ENCODE results near the gene ZNF470. TPM values are rescaled to one million over a fixed set of nuclear protein-coding genes. Genes with fewer than 3 reads are reported as not detected.

Gene ZNF470
- total RNA-seq, 4 donors from 2014 or later, result 2.0 to 3.0 (median 2.5) TPM

DNA sequence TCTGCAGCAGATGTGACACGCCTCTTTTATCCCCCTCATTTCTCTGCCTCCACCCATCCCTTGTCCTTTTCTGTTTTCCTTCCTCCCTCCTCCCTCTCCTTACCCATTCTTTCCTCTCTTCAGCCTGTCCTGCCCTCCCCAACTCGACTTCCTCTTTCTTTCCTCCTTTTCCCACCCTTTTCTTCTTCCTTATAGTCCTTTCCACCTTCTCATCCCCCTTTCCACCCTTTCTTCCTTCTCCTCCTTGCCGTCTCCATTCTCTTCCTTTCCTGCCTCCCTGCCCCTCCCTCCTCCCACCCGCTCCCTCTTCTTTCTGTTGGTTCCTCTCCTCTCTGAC, 27.1 kb downstream of the ZNF470 start:
- DNase-seq (ENCODE audit: low spot score) (no peak), ATAC-seq (ENCODE audit: low FRiP score) (no peak)
- TF ChIP-seq, protein P1, sequence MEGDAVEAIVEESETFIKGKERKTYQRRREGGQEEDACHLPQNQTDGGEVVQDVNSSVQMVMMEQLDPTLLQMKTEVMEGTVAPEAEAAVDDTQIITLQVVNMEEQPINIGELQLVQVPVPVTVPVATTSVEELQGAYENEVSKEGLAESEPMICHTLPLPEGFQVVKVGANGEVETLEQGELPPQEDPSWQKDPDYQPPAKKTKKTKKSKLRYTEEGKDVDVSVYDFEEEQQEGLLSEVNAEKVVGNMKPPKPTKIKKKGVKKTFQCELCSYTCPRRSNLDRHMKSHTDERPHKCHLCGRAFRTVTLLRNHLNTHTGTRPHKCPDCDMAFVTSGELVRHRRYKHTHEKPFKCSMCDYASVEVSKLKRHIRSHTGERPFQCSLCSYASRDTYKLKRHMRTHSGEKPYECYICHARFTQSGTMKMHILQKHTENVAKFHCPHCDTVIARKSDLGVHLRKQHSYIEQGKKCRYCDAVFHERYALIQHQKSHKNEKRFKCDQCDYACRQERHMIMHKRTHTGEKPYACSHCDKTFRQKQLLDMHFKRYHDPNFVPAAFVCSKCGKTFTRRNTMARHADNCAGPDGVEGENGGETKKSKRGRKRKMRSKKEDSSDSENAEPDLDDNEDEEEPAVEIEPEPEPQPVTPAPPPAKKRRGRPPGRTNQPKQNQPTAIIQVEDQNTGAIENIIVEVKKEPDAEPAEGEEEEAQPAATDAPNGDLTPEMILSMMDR (IDR thresholded peaks at IDR 0.05), result no peak

DNA sequence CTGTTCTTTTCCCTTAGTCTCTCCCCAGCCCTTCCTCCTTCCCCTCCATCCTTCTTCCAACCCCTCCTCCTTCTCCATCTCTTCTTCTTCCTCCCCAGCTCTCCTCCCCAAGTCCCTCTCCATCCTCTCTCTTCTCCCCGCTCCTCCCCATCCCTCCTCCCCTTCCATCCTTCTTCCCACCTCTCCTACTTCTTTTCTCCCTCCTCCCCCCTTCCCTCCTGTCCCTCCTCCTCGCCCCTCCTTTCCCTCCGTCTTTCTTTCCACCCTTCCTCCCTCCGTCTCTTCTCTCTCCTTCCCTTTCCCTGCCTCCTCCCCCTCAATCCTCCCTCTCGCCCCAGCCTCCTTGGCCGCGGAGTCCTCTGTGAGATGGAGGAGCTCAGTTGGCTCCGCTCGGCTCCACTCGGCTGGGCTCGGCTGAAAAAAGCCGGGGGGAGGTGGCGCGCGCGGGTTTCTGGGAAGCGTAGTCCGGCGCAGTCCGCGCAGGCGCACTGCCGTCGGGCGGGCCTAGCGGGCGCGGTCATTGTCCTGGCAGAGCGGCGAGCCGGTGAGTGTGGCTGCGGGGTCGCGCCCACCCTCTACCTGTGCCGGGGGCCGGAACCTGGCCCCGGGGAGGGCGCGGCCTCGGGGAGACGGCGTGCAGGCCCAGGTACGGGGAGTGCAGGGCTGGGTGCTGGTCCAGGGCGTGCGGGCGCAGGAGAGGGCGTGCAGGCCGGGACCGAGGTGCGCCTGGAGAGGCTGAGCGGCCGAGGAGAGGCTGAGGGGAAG, 27.7 kb downstream of the ZNF470 start, which contains the start of gene ZNF71:
Gene ZNF71 (plus strand): TSS at position 520 of the 765 bp plus-strand sequence. CDS start 6,257 bp downstream, outside the sequence.
- peak; percentile 58 for DNase-seq (ENCODE audit: low spot score)
- TF ChIP-seq, protein P1 (IDR thresholded peaks at IDR 0.05), result no peak
- peak; percentile 92 for ATAC-seq (ENCODE audit: low FRiP score)

DNA sequence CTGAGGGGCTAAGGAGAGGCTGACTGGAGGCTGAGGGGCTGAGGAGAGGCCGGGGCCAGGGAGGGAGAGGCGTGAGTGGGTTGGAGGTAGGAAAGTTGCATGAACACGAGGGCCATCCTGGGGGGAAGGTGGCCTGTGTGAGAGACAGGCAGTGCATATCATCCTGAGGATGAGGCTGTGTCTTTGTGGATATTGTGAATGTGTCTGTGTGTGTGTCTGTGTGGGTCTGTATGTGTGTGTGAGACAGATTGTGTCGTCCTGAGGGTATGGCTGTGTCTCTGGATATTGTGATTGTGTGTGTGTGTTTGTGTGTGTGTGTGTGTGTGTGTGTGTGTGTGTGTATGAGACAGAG, 28.3 kb downstream of the ZNF470 start:
- no peak for ATAC-seq (ENCODE audit: low FRiP score)
- no peak for DNase-seq (ENCODE audit: low spot score)
- TF ChIP-seq, protein P1 (IDR thresholded peaks at IDR 0.05), result no peak

DNA sequence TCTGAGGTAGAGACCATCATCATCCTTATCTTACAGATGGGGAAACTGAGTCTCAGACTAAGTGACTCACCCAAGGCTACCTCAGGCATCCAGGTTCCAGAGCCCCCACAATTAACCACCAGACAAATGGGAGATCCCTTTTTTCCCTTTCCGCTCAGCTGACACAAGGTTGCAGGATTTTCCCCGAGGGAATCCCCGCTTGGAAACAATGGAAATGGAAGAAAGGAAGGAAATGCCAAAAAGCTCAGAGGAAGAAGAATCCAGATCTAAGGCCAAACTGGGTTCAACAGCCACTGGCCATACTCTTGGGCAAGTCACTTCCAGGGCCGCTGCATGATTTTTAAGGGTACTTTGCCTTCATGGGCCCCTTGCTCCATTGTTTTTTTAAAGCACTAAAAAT, 29.4 kb downstream of the ZNF470 start:
- DNase-seq (ENCODE audit: low spot score), result no peak
- TF ChIP-seq, protein P1 (IDR thresholded peaks at IDR 0.05), result no peak
- ATAC-seq (ENCODE audit: low FRiP score), result no peak

DNA sequence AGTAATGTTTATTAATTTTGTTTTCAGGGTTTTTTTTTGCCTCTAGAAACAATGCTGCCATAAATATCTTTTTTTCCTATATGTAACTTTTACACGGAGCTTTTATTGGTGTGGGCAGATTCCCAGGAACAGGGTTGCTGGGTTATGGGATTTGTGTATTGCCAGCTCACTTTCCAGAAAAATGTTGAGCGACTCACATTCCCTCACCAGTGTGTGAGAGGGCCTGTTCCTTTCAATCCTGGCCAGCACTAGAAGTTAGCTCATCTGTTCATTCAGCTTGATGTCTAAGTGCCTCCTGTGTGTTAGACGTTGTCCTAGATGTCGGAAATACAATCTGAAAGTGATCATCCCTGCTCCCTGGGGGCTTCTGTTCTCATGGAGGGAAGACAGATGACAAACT, 30.4 kb downstream of the ZNF470 start:
- no peak for DNase-seq (ENCODE audit: low spot score)
- TF ChIP-seq, protein P1 (IDR thresholded peaks at IDR 0.05), result no peak
- no peak for ATAC-seq (ENCODE audit: low FRiP score)

DNA sequence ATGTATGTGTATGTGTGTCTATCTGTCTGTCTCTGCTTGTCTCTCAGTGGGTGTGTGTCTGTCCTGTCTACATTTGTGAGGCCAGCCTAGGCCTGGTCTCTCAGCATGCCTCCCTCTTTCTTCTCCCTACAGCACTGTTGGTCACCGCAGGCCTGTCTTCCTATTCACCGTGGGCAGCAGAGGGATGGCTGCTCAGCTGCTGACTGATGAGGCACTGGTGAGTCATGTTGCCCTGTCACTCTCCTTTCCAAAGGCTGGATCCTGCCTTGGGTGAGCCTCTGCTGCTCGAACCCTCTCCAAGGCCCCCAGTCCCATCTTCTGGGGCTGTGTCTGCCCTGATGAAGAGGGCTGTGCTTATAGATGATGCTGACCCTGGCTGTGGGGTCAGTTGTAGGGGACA, 34.1 kb downstream of the ZNF470 start:
- ATAC-seq (ENCODE audit: low FRiP score) (no peak), DNase-seq (ENCODE audit: low spot score) (no peak)
- TF ChIP-seq, protein P1 (IDR thresholded peaks at IDR 0.05), result no peak

DNA sequence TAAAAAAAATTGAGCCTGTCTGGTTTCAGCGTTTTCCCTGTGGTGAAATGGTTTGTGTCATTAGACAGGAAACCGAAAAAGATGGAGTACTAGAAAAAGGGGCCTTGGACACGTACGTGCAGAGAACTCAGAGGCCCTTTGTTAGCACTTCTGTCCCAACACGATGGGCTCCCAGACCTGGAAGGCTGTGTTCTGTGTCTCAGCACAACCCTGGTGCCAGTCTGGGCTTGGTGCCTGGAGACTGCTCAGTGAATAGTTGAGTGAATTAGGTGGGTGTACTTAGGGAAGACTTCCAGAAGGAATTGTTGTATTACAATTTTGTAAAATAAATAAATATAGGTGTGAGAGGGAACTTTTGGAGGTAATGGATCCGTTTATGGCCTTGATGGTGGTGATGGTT, 36.6 kb downstream of the ZNF470 start:
- TF ChIP-seq, protein P1 (IDR thresholded peaks at IDR 0.05), result no peak
- ATAC-seq (ENCODE audit: low FRiP score), result no peak
- no peak for DNase-seq (ENCODE audit: low spot score)
